Kidney (tissue), 14 donors: ENCODE data around the gene KIAA1671. TPM values are rescaled to one million over a fixed set of nuclear protein-coding genes. Genes with fewer than 3 reads are reported as not detected.
A peak's percentile ranks its signal among the peaks of the same experiment; 100 is the strongest.

Experiments used
- DNase-seq, 5 donors: peaks; one replicate each; pipeline ENCODE4 v3.0.0-alpha.2; 2013 to 2020
- FAIRE-seq: peaks from 2 replicates; lab custom pipeline; 2012; peaks lifted over from hg19 to GRCh38; lab: Jason Lieb, UNC
- H3K27ac ChIP-seq, 2 donors: one replicate each; pipeline ENCODE4 v1.7.0; 2013; ENCODE audit warnings: low read depth in 2 of 2, low read length in 2 of 2, inconsistent platforms in 1 of 2
- H3K27me3 ChIP-seq: one replicate; pipeline ENCODE4 v1.7.1; 2013; ENCODE audit warnings: low read length, inconsistent platforms; ENCODE audit not compliant: control insufficient read depth, insufficient read depth
- H3K36me3 ChIP-seq, 3 donors: one replicate each; pipeline versions ENCODE4 v1.7.0 to v1.7.1; 2013; ENCODE audit warnings: low read length in 3 of 3, control low read depth in 1 of 3, inconsistent platforms in 1 of 3; ENCODE audit not compliant: insufficient read depth in 3 of 3, control insufficient read depth in 2 of 3
- H3K4me1 ChIP-seq, 3 donors: one replicate each; pipeline versions ENCODE4 v1.7.0 to v1.7.1; 2013; ENCODE audit warnings: low read length in 3 of 3, inconsistent platforms in 1 of 3, low read depth in 1 of 3; ENCODE audit not compliant: control insufficient read depth in 2 of 3, insufficient read depth in 2 of 3
- H3K4me3 ChIP-seq, 3 donors: one replicate each; pipeline versions ENCODE4 v1.7.0 to v1.8.1; 2013; ENCODE audit warnings: low read length in 3 of 3, control low read depth in 1 of 3, inconsistent platforms in 1 of 3
- H3K9ac ChIP-seq, 3 donors: one replicate each; pipeline versions ENCODE4 v1.7.0 to v1.7.1; 2013; ENCODE audit warnings: low read length in 3 of 3, control low read depth in 1 of 3, inconsistent platforms in 1 of 3
- H3K9me3 ChIP-seq, 3 donors: one replicate each; pipeline versions ENCODE4 v1.7.0 to v1.7.1; 2013; ENCODE audit warnings: low read length in 3 of 3, control low read depth in 1 of 3, inconsistent platforms in 1 of 3; ENCODE audit not compliant: control insufficient read depth in 2 of 3, insufficient read depth in 1 of 3
- intact Hi-C: fragments of 100-400 bp; cut with DNase I; formaldehyde crosslinking; loops from one replicate; pipeline ENCODE4 v1.11.1; 2022
- polyA plus RNA-seq: library from polyadenylated mRNA; stranded (reverse); fragments of 350-450 nt; fragmentation: Illumina TruSeq; extraction: RNeasy Lipid Tissue Mini Kit (QIAGEN cat#74804); gene quantifications from one replicate; pipeline ENCODE4 v1.2.3, GENCODE V29; 2014; ENCODE audit warnings: low read depth, low replicate concordance; ENCODE audit not compliant: insufficient read depth
- total RNA-seq: library from RNA; stranded (reverse); fragmentation: NEBNext Ultra II Directional; extraction: Animal tissue kit (Norgen Biotek cat#: 25700); gene quantifications from one replicate; pipeline ENCODE4 v1.2.1, GENCODE V29; 2021
- TF ChIP-seq, protein P1 (sequence below): IDR thresholded peaks from 3 replicates; pipeline ENCODE4 v1.5.1; 2012; ENCODE audit warnings: mild to moderate bottlenecking, moderate library complexity, borderline replicate concordance; ENCODE audit not compliant: insufficient read depth; ENCODE audit errors: extremely low read depth
- donor health status: control.
- donor health status: control.
- donor health status: control.
- donor health status: control.
- donor health status: control.
- donor health status: DM: yes; HTN: yes; CAD: no.
- donor health status: Normal renal cell carcinoma (clear cell type).

The KIAA1671 gene
- total and polyA plus RNA-seq, 2 donors from 2014 or later: 7.3 to 65.2 TPM

DNA sequence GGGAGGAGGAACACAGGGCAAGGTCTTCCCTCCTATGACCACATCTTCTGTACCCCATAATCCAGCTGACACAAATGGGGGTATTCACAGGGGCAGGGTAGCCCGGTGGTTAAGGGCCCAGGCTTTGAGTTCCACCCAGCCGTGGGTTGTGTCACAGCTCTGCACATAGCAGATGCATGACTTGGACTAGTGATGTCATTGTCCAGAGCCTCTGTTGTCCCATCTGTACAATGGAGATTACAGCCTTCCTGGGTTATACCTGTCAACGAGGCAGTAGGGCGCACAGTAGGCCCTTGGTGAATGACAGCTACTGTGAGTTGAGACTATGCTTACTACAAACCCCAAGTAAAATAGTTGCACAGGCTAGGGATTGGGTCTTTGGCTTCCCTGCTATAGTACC lies 147.9 kb downstream of the KIAA1671 start:
- Histone ChIP-seq H3K27ac (no peak overlapping the region), H3K27me3 (no peaks in the 10 kb centered on the region), H3K9me3 (no peaks in the 10 kb centered on the region), H3K4me3 (no peak overlapping the region), H3K36me3 (no peaks in the 10 kb centered on the region), H3K9ac (no peak overlapping the region), H3K4me1 (peaks cover 0 to 2% (median 0%) of the 10 kb centered on the region in 3 donors)
- DNase-seq: no peak
- TF ChIP-seq, protein P1, sequence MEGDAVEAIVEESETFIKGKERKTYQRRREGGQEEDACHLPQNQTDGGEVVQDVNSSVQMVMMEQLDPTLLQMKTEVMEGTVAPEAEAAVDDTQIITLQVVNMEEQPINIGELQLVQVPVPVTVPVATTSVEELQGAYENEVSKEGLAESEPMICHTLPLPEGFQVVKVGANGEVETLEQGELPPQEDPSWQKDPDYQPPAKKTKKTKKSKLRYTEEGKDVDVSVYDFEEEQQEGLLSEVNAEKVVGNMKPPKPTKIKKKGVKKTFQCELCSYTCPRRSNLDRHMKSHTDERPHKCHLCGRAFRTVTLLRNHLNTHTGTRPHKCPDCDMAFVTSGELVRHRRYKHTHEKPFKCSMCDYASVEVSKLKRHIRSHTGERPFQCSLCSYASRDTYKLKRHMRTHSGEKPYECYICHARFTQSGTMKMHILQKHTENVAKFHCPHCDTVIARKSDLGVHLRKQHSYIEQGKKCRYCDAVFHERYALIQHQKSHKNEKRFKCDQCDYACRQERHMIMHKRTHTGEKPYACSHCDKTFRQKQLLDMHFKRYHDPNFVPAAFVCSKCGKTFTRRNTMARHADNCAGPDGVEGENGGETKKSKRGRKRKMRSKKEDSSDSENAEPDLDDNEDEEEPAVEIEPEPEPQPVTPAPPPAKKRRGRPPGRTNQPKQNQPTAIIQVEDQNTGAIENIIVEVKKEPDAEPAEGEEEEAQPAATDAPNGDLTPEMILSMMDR: no peak
- intact Hi-C loops: no loop called here
- no peak for FAIRE-seq

DNA sequence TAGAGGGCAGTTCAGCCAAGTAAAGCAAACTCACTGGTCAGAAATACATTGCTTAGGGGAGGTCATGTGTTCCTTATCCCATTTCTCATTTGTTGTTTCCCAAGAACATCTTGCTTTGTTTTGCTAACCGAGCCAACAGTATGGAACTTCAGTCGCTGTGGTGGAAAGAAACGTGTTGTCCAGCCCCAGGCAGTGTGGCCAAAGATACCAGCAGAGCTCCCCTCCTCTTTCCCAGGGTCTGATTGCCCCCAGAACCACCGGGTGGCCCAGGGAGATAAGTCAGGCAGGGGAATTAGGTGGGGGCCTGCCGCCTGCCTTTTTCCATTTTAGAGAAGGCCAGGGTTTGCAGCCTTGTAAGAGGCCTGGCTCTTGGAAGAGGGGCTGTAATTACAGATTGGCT lies 148.4 kb downstream of the KIAA1671 start:
- H3K4me1 ChIP-seq: peaks cover 0 to 2% (median 0%) of the 10 kb centered on the region in 3 donors
- TF ChIP-seq, protein P1: no peak
- no peaks in the 10 kb centered on the region for H3K9me3 ChIP-seq
- no peaks in the 10 kb centered on the region for H3K27me3 ChIP-seq
- H3K4me3 ChIP-seq: no peak overlapping the region
- FAIRE-seq (no peak), DNase-seq (peak in 1 of 5 donors; percentile 48)
- no peak overlapping the region for H3K9ac ChIP-seq
- H3K27ac ChIP-seq: no peak overlapping the region
- intact Hi-C loops: no loop called here
- H3K36me3 ChIP-seq: no peaks in the 10 kb centered on the region

DNA sequence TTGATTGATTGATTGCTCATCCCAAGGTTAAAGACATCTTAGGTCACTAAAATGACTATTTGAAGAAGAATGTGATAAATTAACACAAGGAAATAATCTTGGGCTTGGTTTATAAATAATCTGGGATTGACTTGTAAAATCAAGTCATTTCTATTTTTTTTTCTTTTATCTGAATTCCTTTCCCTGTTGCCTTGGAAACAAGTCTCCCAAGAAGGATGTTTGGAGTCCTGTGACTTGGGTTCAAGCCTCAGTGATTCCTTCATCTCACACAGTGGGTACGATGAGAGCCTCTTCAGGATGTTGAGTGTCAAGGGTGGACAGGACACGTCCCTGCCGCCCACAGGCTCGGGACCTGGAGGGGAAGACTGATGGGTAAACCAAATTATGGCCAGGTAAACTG lies 149.0 kb downstream of the KIAA1671 start:
- no peak overlapping the region for H3K4me3 ChIP-seq
- no peak for FAIRE-seq

More for the DNA sequence above, 149.0 kb downstream of the KIAA1671 start:
- H3K9me3 ChIP-seq: no peaks in the 10 kb centered on the region
- H3K27me3 ChIP-seq: no peaks in the 10 kb centered on the region
- no peaks in the 10 kb centered on the region for H3K36me3 ChIP-seq
- TF ChIP-seq, protein P1: no peak
- intact Hi-C loops: no loop called here
- H3K27ac ChIP-seq: no peak overlapping the region
- DNase-seq: no peak
- no peak overlapping the region for H3K9ac ChIP-seq
- H3K4me1 ChIP-seq: peaks cover 0 to 2% (median 0%) of the 10 kb centered on the region in 3 donors
